Kidney (tissue), 14 donors: ENCODE measurements around the gene COQ6. TPM values are rescaled to one million over a fixed set of nuclear protein-coding genes. Genes with fewer than 3 reads are reported as not detected.

Experiments used
- DNase-seq, 5 donors: peaks; one replicate each; pipeline ENCODE4 v3.0.0-alpha.2; 2013 to 2020
- FAIRE-seq: peaks from 2 replicates; lab custom pipeline; 2012; peaks lifted over from hg19 to GRCh38; lab: Jason Lieb, UNC
- H3K27ac ChIP-seq, 2 donors: one replicate each; pipeline ENCODE4 v1.7.0; 2013; ENCODE audit warnings: low read depth in 2 of 2, low read length in 2 of 2, inconsistent platforms in 1 of 2
- H3K27me3 ChIP-seq: one replicate; pipeline ENCODE4 v1.7.1; 2013; ENCODE audit warnings: low read length, inconsistent platforms; ENCODE audit not compliant: control insufficient read depth, insufficient read depth
- H3K36me3 ChIP-seq, 3 donors: one replicate each; pipeline versions ENCODE4 v1.7.0 to v1.7.1; 2013; ENCODE audit warnings: low read length in 3 of 3, control low read depth in 1 of 3, inconsistent platforms in 1 of 3; ENCODE audit not compliant: insufficient read depth in 3 of 3, control insufficient read depth in 2 of 3
- H3K4me1 ChIP-seq, 3 donors: one replicate each; pipeline versions ENCODE4 v1.7.0 to v1.7.1; 2013; ENCODE audit warnings: low read length in 3 of 3, inconsistent platforms in 1 of 3, low read depth in 1 of 3; ENCODE audit not compliant: control insufficient read depth in 2 of 3, insufficient read depth in 2 of 3
- H3K4me3 ChIP-seq, 3 donors: one replicate each; pipeline versions ENCODE4 v1.7.0 to v1.8.1; 2013; ENCODE audit warnings: low read length in 3 of 3, control low read depth in 1 of 3, inconsistent platforms in 1 of 3
- H3K9ac ChIP-seq, 3 donors: one replicate each; pipeline versions ENCODE4 v1.7.0 to v1.7.1; 2013; ENCODE audit warnings: low read length in 3 of 3, control low read depth in 1 of 3, inconsistent platforms in 1 of 3
- H3K9me3 ChIP-seq, 3 donors: one replicate each; pipeline versions ENCODE4 v1.7.0 to v1.7.1; 2013; ENCODE audit warnings: low read length in 3 of 3, control low read depth in 1 of 3, inconsistent platforms in 1 of 3; ENCODE audit not compliant: control insufficient read depth in 2 of 3, insufficient read depth in 1 of 3
- intact Hi-C: fragments of 100-400 bp; cut with DNase I; formaldehyde crosslinking; loops from one replicate; pipeline ENCODE4 v1.11.1; 2022
- polyA plus RNA-seq: library from polyadenylated mRNA; stranded (reverse); fragments of 350-450 nt; fragmentation: Illumina TruSeq; extraction: RNeasy Lipid Tissue Mini Kit (QIAGEN cat#74804); gene quantifications from one replicate; pipeline ENCODE4 v1.2.3, GENCODE V29; 2014; ENCODE audit warnings: low read depth, low replicate concordance; ENCODE audit not compliant: insufficient read depth
- total RNA-seq: library from RNA; stranded (reverse); fragmentation: NEBNext Ultra II Directional; extraction: Animal tissue kit (Norgen Biotek cat#: 25700); gene quantifications from one replicate; pipeline ENCODE4 v1.2.1, GENCODE V29; 2021
- TF ChIP-seq, protein P1 (sequence below): IDR thresholded peaks from 3 replicates; pipeline ENCODE4 v1.5.1; 2012; ENCODE audit warnings: mild to moderate bottlenecking, moderate library complexity, borderline replicate concordance; ENCODE audit not compliant: insufficient read depth; ENCODE audit errors: extremely low read depth
- donor health status: control.
- donor health status: control.
- donor health status: control.
- donor health status: control.
- donor health status: control.
- donor health status: DM: yes; HTN: yes; CAD: no.
- donor health status: Normal renal cell carcinoma (clear cell type).

The COQ6 gene
- total and polyA plus RNA-seq, 2 donors from 2014 or later, result 24.6 to 40.8 TPM

DNA sequence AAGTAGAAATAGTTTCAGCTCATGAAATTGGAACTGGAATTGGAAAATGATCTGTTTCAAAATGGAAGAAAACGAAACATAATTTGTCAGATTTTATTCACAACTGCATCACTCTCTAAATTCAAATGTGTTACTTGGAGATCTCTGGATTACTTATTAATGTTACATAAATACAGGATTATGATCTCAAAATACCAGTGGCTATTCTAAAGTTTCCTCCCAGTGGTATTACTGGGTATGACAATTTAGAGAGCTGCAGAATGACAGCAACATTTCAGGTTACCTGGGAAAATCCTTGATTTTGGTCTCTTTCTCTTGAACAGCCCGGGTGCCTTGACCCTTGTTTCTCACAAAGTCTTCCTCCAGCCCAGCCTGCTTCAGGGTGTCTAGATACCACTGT is 14.4 kb upstream of the COQ6 start:
- Histone ChIP-seq H3K4me1 (no peaks in the 10 kb centered on the region), H3K36me3 (peaks cover 3 to 44% (median 33%) of the 10 kb centered on the region in 3 donors)
- no peak for FAIRE-seq

DNA sequence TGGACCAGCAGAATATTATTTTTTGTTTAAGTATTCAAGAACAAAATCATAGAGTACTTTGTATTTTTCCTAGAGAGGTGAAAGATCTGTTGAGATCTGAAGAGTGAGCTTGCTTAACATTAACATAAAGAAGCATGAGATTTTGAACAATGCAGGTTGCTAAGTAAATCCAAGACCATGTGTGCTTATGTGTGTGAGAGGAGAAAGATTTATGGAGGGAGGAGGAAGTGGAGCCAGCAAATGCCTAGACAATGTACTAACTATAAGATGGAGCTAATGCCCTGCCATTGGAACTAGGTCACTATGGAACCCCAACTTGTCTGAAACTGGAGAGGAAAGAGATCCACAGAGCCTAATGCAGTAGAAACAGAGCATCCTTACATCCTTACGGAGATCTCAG is 13.6 kb upstream of the COQ6 start:
- no peak for DNase-seq
- Histone ChIP-seq H3K4me1 (no peaks in the 10 kb centered on the region), H3K27me3 (no peaks in the 10 kb centered on the region), H3K27ac (no peak overlapping the region), H3K4me3 (no peak overlapping the region), H3K9me3 (no peaks in the 10 kb centered on the region), H3K9ac (no peak overlapping the region), H3K36me3 (peaks cover 3 to 41% (median 30%) of the 10 kb centered on the region in 3 donors)
- TF ChIP-seq, protein P1, sequence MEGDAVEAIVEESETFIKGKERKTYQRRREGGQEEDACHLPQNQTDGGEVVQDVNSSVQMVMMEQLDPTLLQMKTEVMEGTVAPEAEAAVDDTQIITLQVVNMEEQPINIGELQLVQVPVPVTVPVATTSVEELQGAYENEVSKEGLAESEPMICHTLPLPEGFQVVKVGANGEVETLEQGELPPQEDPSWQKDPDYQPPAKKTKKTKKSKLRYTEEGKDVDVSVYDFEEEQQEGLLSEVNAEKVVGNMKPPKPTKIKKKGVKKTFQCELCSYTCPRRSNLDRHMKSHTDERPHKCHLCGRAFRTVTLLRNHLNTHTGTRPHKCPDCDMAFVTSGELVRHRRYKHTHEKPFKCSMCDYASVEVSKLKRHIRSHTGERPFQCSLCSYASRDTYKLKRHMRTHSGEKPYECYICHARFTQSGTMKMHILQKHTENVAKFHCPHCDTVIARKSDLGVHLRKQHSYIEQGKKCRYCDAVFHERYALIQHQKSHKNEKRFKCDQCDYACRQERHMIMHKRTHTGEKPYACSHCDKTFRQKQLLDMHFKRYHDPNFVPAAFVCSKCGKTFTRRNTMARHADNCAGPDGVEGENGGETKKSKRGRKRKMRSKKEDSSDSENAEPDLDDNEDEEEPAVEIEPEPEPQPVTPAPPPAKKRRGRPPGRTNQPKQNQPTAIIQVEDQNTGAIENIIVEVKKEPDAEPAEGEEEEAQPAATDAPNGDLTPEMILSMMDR, result no peak
- FAIRE-seq, result no peak
- intact Hi-C loops, result no loop called here

More for the DNA sequence above, 14.4 kb upstream of the COQ6 start:
- TF ChIP-seq, protein P1, result no peak
- peak in 1 of 5 donors; percentile 18 for DNase-seq
- intact Hi-C loops, result no loop called here
- H3K9ac ChIP-seq, result no peak overlapping the region
- H3K9me3 ChIP-seq, result no peaks in the 10 kb centered on the region
- no peak overlapping the region for H3K27ac ChIP-seq
- H3K27me3 ChIP-seq, result no peaks in the 10 kb centered on the region
- no peak overlapping the region for H3K4me3 ChIP-seq

DNA sequence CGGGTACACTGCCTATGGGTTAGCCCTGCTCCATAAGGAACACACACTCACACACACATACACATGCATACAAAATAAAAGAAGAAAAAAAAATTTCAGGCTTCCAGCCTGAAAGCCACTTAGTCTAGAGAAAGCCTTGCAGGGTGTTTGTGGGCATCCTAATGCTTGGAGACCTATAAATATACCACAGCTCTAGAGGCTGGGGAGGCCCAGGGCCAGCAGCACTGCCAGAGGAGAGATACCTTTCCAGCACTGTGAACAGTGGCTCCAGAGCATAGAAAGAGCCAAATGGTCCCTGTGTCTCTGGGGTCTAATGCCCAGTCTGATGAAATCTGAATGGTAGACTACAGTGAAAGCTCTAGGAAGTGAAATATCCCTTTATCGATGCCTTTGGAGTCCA is 13.1 kb upstream of the COQ6 start:
- no peak for FAIRE-seq
- Histone ChIP-seq H3K9me3 (no peaks in the 10 kb centered on the region), H3K4me3 (no peak overlapping the region), H3K36me3 (peaks cover 3 to 36% (median 25%) of the 10 kb centered on the region in 3 donors), H3K4me1 (no peaks in the 10 kb centered on the region), H3K27me3 (no peaks in the 10 kb centered on the region), H3K9ac (no peak overlapping the region), H3K27ac (no peak overlapping the region)
- intact Hi-C loops, result no loop called here
- DNase-seq, result no peak
- TF ChIP-seq, protein P1, result no peak

DNA sequence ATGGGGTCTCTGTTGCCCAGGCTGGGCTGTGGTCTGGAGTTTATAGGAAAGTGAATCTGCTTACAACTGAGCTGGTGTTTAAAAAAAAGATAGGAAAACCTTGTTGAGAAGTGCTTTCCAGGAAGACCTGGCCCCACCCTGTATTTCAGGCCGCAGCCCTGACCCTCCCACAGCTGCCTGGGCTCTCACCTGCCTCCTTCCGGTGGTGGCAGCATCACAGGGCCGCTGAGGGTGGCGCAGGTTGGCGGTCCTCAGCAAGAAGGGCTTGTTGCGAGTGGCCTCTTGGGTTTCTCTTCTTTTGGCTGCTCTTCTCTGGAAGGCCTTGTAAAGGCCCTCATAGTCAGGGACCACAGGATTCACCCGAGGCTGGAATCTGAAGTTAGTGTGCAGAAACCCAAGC is 7.9 kb upstream of the COQ6 start:
- TF ChIP-seq, protein P1, result no peak
- H3K4me3 ChIP-seq, result no peak overlapping the region
- intact Hi-C loops, result no loop called here
- no peaks in the 10 kb centered on the region for H3K9me3 ChIP-seq
- FAIRE-seq, result no peak
- no peak overlapping the region for H3K9ac ChIP-seq
- H3K36me3 ChIP-seq, result peaks cover 0 to 36% (median 13%) of the 10 kb centered on the region in 3 donors
- no peak overlapping the region for H3K27ac ChIP-seq
- H3K4me1 ChIP-seq, result no peaks in the 10 kb centered on the region
- DNase-seq, result no peak
- H3K27me3 ChIP-seq, result no peaks in the 10 kb centered on the region
